Measurements from ENCODE around the gene ATP6V0A1. TPM values are rescaled to one million over a fixed set of nuclear protein-coding genes. Genes with fewer than 3 reads are reported as not detected.

The ATP6V0A1 gene
- total and polyA plus RNA-seq, 2 donors: 15.4 to 47.7 TPM

- Histone ChIP-seq H3K36me3 (ENCODE audit: control insufficient read depth in 2 of 2, insufficient read depth in 2 of 2, low read length in 1 of 2) (peaks cover 12 to 66% of the 10 kb centered on the region in 2 donors), H3K4me1 (ENCODE audit: control insufficient read depth in 2 of 2, insufficient read depth in 2 of 2, low read length in 2 of 2) (peaks cover 40 to 53% of the 10 kb centered on the region in 2 donors), H3K4me3 (ENCODE audit: low read length in 2 of 2) (no peak overlapping the region), H3K9me3 (ENCODE audit: control insufficient read depth in 2 of 2, insufficient read depth in 1 of 2, low read length in 1 of 2) (no peaks in the 10 kb centered on the region), H3K27me3 (ENCODE audit: control insufficient read depth in 2 of 2, insufficient read depth in 1 of 2, low read length in 1 of 2) (no peaks in the 10 kb centered on the region), H3K27ac (ENCODE audit: low read depth in 1 of 2, low read length in 1 of 2) (peak overlapping the region in 1 of 2 donors; percentile 41)
- WGBS: 9% methylated on average over 7 of the region's 7 CpGs
- DNase-seq (ENCODE audit: low read depth in 6 of 9, low spot score in 9 of 9): peak; percentile 45 to 92 (median 70)
Observed at GRCh38 chr17:42484304-42484703, 25.6 kb downstream of the ATP6V0A1 start.

GRCh38 chr17:42485680-42486079, 27.0 kb downstream of the ATP6V0A1 start:
- peaks cover 19 to 75% of the 10 kb centered on the region in 2 donors for H3K36me3 ChIP-seq (ENCODE audit: control insufficient read depth in 2 of 2, insufficient read depth in 2 of 2, low read length in 1 of 2)
- no peak overlapping the region for H3K27ac ChIP-seq (ENCODE audit: low read depth in 1 of 2, low read length in 1 of 2)
- H3K4me3 ChIP-seq (ENCODE audit: low read length in 2 of 2): no peak overlapping the region

GRCh38 chr17:42488032-42488431, 29.4 kb downstream of the ATP6V0A1 start:
- 43% methylated on average over 1 of the region's 1 CpG for WGBS
- H3K27ac ChIP-seq (ENCODE audit: low read depth in 1 of 2, low read length in 1 of 2): peak overlapping the region in 1 of 2 donors; percentile 28
- no peaks in the 10 kb centered on the region for H3K9me3 ChIP-seq (ENCODE audit: control insufficient read depth in 2 of 2, insufficient read depth in 1 of 2, low read length in 1 of 2)
- no peak for DNase-seq (ENCODE audit: low read depth in 6 of 9, low spot score in 9 of 9)
- peaks cover 20 to 69% of the 10 kb centered on the region in 2 donors for H3K36me3 ChIP-seq (ENCODE audit: control insufficient read depth in 2 of 2, insufficient read depth in 2 of 2, low read length in 1 of 2)
- peaks cover 33 to 37% of the 10 kb centered on the region in 2 donors for H3K4me1 ChIP-seq (ENCODE audit: control insufficient read depth in 2 of 2, insufficient read depth in 2 of 2, low read length in 2 of 2)
- no peaks in the 10 kb centered on the region for H3K27me3 ChIP-seq (ENCODE audit: control insufficient read depth in 2 of 2, insufficient read depth in 1 of 2, low read length in 1 of 2)
- H3K4me3 ChIP-seq (ENCODE audit: low read length in 2 of 2): no peak overlapping the region

More at GRCh38 chr17:42485680-42486079, 27.0 kb downstream of the ATP6V0A1 start:
- DNase-seq (ENCODE audit: low read depth in 6 of 9, low spot score in 9 of 9): no peak
- Histone ChIP-seq H3K9me3 (ENCODE audit: control insufficient read depth in 2 of 2, insufficient read depth in 1 of 2, low read length in 1 of 2) (no peaks in the 10 kb centered on the region), H3K4me1 (ENCODE audit: control insufficient read depth in 2 of 2, insufficient read depth in 2 of 2, low read length in 2 of 2) (peaks cover 33 to 41% of the 10 kb centered on the region in 2 donors), H3K27me3 (ENCODE audit: control insufficient read depth in 2 of 2, insufficient read depth in 1 of 2, low read length in 1 of 2) (no peaks in the 10 kb centered on the region)

- no peak overlapping the region for H3K27ac ChIP-seq (ENCODE audit: low read depth in 1 of 2, low read length in 1 of 2)
Observed at GRCh38 chr17:42493319-42493718, 34.6 kb downstream of the ATP6V0A1 start.

GRCh38 chr17:42494673-42495072, 36.0 kb downstream of the ATP6V0A1 start:
- WGBS: 95% methylated on average over 4 of the region's 4 CpGs
- H3K36me3 ChIP-seq (ENCODE audit: control insufficient read depth in 2 of 2, insufficient read depth in 2 of 2, low read length in 1 of 2): peaks cover 38 to 58% of the 10 kb centered on the region in 2 donors
- H3K4me3 ChIP-seq (ENCODE audit: low read length in 2 of 2): no peak overlapping the region
- no peaks in the 10 kb centered on the region for H3K9me3 ChIP-seq (ENCODE audit: control insufficient read depth in 2 of 2, insufficient read depth in 1 of 2, low read length in 1 of 2)
- no peaks in the 10 kb centered on the region for H3K27me3 ChIP-seq (ENCODE audit: control insufficient read depth in 2 of 2, insufficient read depth in 1 of 2, low read length in 1 of 2)
- peaks cover 0 to 6% of the 10 kb centered on the region in 2 donors for H3K4me1 ChIP-seq (ENCODE audit: control insufficient read depth in 2 of 2, insufficient read depth in 2 of 2, low read length in 2 of 2)
- H3K27ac ChIP-seq (ENCODE audit: low read depth in 1 of 2, low read length in 1 of 2): no peak overlapping the region
- DNase-seq (ENCODE audit: low read depth in 6 of 9, low spot score in 9 of 9): no peak

More at GRCh38 chr17:42493319-42493718, 34.6 kb downstream of the ATP6V0A1 start:
- no peaks in the 10 kb centered on the region for H3K27me3 ChIP-seq (ENCODE audit: control insufficient read depth in 2 of 2, insufficient read depth in 1 of 2, low read length in 1 of 2)
- H3K36me3 ChIP-seq (ENCODE audit: control insufficient read depth in 2 of 2, insufficient read depth in 2 of 2, low read length in 1 of 2): peaks cover 41 to 63% of the 10 kb centered on the region in 2 donors
- no peak overlapping the region for H3K4me3 ChIP-seq (ENCODE audit: low read length in 2 of 2)
- DNase-seq (ENCODE audit: low read depth in 6 of 9, low spot score in 9 of 9): no peak
- no peaks in the 10 kb centered on the region for H3K9me3 ChIP-seq (ENCODE audit: control insufficient read depth in 2 of 2, insufficient read depth in 1 of 2, low read length in 1 of 2)
- peaks cover 2 to 10% of the 10 kb centered on the region in 2 donors for H3K4me1 ChIP-seq (ENCODE audit: control insufficient read depth in 2 of 2, insufficient read depth in 2 of 2, low read length in 2 of 2)
- WGBS: 55% methylated on average over 3 of the region's 3 CpGs

- peaks cover 41 to 67% of the 10 kb centered on the region in 2 donors for H3K36me3 ChIP-seq (ENCODE audit: control insufficient read depth in 2 of 2, insufficient read depth in 2 of 2, low read length in 1 of 2)
- H3K27me3 ChIP-seq (ENCODE audit: control insufficient read depth in 2 of 2, insufficient read depth in 1 of 2, low read length in 1 of 2): no peaks in the 10 kb centered on the region
- no peaks in the 10 kb centered on the region for H3K9me3 ChIP-seq (ENCODE audit: control insufficient read depth in 2 of 2, insufficient read depth in 1 of 2, low read length in 1 of 2)
- no peak overlapping the region for H3K27ac ChIP-seq (ENCODE audit: low read depth in 1 of 2, low read length in 1 of 2)
- H3K4me3 ChIP-seq (ENCODE audit: low read length in 2 of 2): no peak overlapping the region
- H3K4me1 ChIP-seq (ENCODE audit: control insufficient read depth in 2 of 2, insufficient read depth in 2 of 2, low read length in 2 of 2): no peaks in the 10 kb centered on the region
- WGBS: 98% methylated on average over 4 of the region's 4 CpGs
- DNase-seq (ENCODE audit: low read depth in 6 of 9, low spot score in 9 of 9): no peak
Observed at GRCh38 chr17:42498828-42499227, 40.1 kb downstream of the ATP6V0A1 start.

- no peaks in the 10 kb centered on the region for H3K27me3 ChIP-seq (ENCODE audit: control insufficient read depth in 2 of 2, insufficient read depth in 1 of 2, low read length in 1 of 2)
- no peak for DNase-seq (ENCODE audit: low read depth in 6 of 9, low spot score in 9 of 9)
- H3K4me3 ChIP-seq (ENCODE audit: low read length in 2 of 2): no peak overlapping the region
- no peaks in the 10 kb centered on the region for H3K9me3 ChIP-seq (ENCODE audit: control insufficient read depth in 2 of 2, insufficient read depth in 1 of 2, low read length in 1 of 2)
- peaks cover 29 to 54% of the 10 kb centered on the region in 2 donors for H3K36me3 ChIP-seq (ENCODE audit: control insufficient read depth in 2 of 2, insufficient read depth in 2 of 2, low read length in 1 of 2)
- no peak overlapping the region for H3K27ac ChIP-seq (ENCODE audit: low read depth in 1 of 2, low read length in 1 of 2)
- 95% methylated on average over 5 of the region's 5 CpGs for WGBS
- peaks cover 0 to 4% of the 10 kb centered on the region in 2 donors for H3K4me1 ChIP-seq (ENCODE audit: control insufficient read depth in 2 of 2, insufficient read depth in 2 of 2, low read length in 2 of 2)
Observed at GRCh38 chr17:42502091-42502490, 43.4 kb downstream of the ATP6V0A1 start.

- peaks cover 25 to 61% of the 10 kb centered on the region in 2 donors for H3K36me3 ChIP-seq (ENCODE audit: control insufficient read depth in 2 of 2, insufficient read depth in 2 of 2, low read length in 1 of 2)
- no peak overlapping the region for H3K27ac ChIP-seq (ENCODE audit: low read depth in 1 of 2, low read length in 1 of 2)
- H3K4me1 ChIP-seq (ENCODE audit: control insufficient read depth in 2 of 2, insufficient read depth in 2 of 2, low read length in 2 of 2): peaks cover 0 to 11% of the 10 kb centered on the region in 2 donors
- 99% methylated on average over 1 of the region's 1 CpG for WGBS
- H3K27me3 ChIP-seq (ENCODE audit: control insufficient read depth in 2 of 2, insufficient read depth in 1 of 2, low read length in 1 of 2): no peaks in the 10 kb centered on the region
- DNase-seq (ENCODE audit: low read depth in 6 of 9, low spot score in 9 of 9): no peak
- no peak overlapping the region for H3K4me3 ChIP-seq (ENCODE audit: low read length in 2 of 2)
- no peaks in the 10 kb centered on the region for H3K9me3 ChIP-seq (ENCODE audit: control insufficient read depth in 2 of 2, insufficient read depth in 1 of 2, low read length in 1 of 2)
Observed at GRCh38 chr17:42502926-42503325, 44.2 kb downstream of the ATP6V0A1 start.

- WGBS: 96% methylated on average over 4 of the region's 4 CpGs
Observed at GRCh38 chr17:42507671-42508070, 49.0 kb downstream of the ATP6V0A1 start.

More at GRCh38 chr17:42507671-42508070, 49.0 kb downstream of the ATP6V0A1 start:
- no peak for DNase-seq (ENCODE audit: low read depth in 6 of 9, low spot score in 9 of 9)
- no peak overlapping the region for H3K4me3 ChIP-seq (ENCODE audit: low read length in 2 of 2)
- H3K4me1 ChIP-seq (ENCODE audit: control insufficient read depth in 2 of 2, insufficient read depth in 2 of 2, low read length in 2 of 2): peaks cover 0 to 28% of the 10 kb centered on the region in 2 donors
- H3K36me3 ChIP-seq (ENCODE audit: control insufficient read depth in 2 of 2, insufficient read depth in 2 of 2, low read length in 1 of 2): peaks cover 23 to 48% of the 10 kb centered on the region in 2 donors
- no peak overlapping the region for H3K27ac ChIP-seq (ENCODE audit: low read depth in 1 of 2, low read length in 1 of 2)
- H3K9me3 ChIP-seq (ENCODE audit: control insufficient read depth in 2 of 2, insufficient read depth in 1 of 2, low read length in 1 of 2): no peaks in the 10 kb centered on the region
- H3K27me3 ChIP-seq (ENCODE audit: control insufficient read depth in 2 of 2, insufficient read depth in 1 of 2, low read length in 1 of 2): no peaks in the 10 kb centered on the region
